Subcutaneous adipose tissue (tissue), 4 donors: ENCODE measurements around the gene C11orf98. TPM values are rescaled to one million over a fixed set of nuclear protein-coding genes. Genes with fewer than 3 reads are reported as not detected.

Experiments
- CTCF ChIP-seq: fragments of 450-650 bp; IDR thresholded peaks from one replicate; pipeline ENCODE4 v1.5.1; 2016; ENCODE audit warnings: low read depth, mild to moderate bottlenecking, control low read depth, antibody characterized with exemption, moderate library complexity
- total RNA-seq, 4 donors: library from RNA; depleted of rRNA; stranded (reverse); fragments of >200 nt; gene quantifications; one replicate each; pipeline ENCODE4 v1.1.0, GENCODE V29; 2016

The C11orf98 gene
- total RNA-seq, 4 donors from 2014 or later = 13.7 to 47.1 (median 35.9) TPM

DNA sequence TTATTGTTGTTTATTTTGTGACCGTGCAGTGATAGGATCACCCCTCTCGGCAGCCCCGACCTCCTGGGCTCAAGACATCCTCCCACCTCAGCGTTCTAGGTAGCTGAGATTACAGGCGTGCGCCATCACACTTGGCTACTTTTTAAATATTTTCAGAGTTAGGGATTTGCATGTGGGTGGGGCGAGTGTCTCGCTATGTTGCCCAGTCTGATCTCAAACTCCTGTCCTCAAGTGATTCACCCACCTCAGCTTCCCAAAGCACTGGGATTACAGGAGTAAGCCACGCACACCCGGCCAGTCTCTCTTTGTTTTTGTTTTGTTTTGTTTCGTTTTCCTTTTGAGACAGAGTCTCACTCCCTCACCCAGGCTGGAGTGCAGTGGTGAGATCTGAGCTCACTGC lies 10.7 kb downstream of the C11orf98 start:
- no peak for TF ChIP-seq CTCF

DNA sequence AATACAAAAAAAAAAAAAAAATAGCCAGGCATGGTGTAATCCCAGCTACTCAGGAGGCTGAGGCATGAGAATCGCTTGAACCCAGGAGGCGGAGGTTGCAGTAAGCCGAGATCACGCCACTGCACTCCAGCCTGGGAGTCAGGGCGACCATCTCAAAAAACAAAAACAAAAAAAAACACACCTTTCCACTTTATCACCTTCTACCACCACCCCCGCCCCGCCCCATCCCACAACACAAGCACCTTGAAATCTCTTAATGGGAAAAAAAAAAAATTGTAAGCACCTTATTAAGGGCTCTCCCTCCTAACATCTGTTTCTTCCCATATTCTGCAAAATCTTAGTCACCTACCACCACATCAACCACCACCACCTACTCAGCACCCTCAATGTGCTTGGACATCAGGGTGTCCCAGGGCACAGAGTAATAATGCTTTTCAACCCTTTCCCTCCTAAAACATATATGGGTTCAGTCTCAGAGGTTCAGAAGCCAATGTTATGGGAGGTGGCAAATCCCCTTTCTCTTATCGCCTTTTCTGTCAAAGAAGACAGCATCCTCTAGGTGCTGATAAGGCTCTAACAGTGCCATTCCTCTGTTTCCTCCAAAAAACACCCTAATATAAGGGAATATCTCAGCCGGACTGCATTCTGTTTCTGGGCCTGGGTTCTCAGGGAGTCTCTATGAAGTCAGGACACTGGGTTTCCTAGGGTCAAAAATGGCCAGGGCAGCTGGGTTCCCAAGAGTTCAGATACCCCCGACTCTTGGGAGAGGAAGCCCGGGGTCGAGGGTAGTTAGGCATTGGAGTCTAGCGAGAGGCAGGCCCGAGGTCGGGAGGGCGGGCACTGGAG lies 12.6 kb downstream of the C11orf98 start:
- TF ChIP-seq CTCF = no peak

- no peak for TF ChIP-seq CTCF
Measured at GRCh38 chr11:62649486-62649885, 15.5 kb downstream of the C11orf98 start.

DNA sequence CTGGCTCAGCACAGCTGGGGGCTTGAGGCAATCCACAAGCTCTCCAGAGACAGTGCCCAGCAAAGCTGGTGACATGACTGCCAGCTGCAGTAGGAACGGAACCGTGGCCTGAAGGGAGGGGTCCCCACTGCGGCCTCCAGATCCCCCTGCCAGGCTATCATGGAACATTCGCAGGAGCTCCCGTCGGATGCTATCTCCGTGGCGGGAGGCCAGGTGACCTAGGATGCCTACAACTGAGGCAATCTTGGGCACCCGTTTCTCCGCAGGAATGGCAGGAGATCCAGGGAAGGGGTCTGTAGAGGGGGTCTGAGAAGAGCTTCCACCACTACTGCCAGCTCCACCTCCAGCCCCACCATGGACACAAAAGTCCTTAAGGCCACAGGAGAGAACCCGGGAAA lies 16.0 kb downstream of the C11orf98 start:
- no peak for TF ChIP-seq CTCF

DNA sequence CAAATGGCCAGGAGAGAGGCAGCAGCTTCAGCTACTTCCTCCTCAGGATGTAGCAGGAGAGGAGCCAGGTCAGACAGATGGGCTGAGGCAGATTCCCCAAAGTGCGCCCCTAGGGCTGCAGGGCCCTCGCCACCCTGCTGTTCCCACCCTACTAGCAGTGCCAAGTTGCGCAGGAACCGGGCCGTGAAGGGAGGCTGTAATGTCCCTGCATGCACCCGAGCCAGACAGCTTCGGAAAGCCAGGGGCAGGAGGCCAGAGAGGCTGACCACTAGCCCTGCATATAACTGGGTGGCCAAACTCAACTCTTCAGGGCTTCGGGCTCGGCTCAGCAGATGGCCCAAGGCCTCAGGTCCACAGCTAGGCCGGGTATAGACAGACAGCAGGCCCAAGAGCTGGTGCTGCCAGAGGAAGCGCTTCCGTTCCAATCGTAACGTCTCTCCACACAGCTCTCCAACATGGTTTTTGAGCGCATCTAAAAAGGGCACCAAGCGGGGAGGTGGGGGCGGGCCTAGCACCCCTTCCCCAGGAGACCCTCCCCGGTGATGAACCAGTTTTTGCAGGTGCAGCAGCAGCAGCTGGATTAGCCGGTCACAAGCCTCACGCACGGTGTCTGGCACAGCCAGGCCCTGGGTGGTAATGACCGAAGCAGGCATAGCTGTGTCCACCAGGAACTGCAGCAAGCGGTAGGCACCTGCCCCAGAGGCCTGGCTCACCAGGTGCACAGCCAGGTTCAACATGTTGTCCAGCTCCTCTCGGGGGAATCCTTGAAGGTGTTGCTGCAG lies 16.6 kb downstream of the C11orf98 start:
- TF ChIP-seq CTCF = no peak

DNA sequence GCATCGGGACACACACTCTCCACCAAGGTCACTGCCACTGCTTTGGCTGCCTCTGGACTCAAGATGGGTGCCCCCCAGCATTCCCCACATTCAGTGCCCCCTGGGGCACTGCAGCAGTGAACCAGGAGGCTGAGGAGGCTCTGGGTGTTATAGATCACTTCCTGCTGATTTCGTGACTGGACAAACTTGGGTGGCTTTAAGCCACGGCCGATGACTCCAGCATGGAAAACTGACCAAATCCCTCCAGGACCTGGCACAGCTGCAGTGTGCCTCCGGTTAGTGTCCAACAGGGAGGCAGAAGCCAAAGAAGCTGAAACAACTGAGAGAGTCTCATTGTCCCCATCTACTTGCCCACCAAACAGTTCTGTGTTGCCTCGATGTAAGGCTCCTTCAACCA lies 17.4 kb downstream of the C11orf98 start:
- TF ChIP-seq CTCF = no peak
